DOHH2 (cell line): Measurements from ENCODE around the gene SNAPC1.

Experiments used
- H3F3A ChIP-seq: fragments of 200-600 bp; sonication (generic), shearing (Covaris generic); 2 replicates; pipeline ENCODE4 v1.6.0; 2016; ENCODE audit warnings: antibody characterized with exemption, mild to moderate bottlenecking; ENCODE audit not compliant: control insufficient read depth, insufficient read depth
- H3K27ac ChIP-seq: fragments of 200-600 bp; sonication (generic); 2 replicates; pipeline ENCODE4 v1.5.1; 2014; ENCODE audit warnings: low read depth, mild to moderate bottlenecking, low read length, moderate library complexity
- H3K27me3 ChIP-seq: fragments of 200-600 bp; sonication (generic); 2 replicates; pipeline ENCODE4 v1.6.1; 2014; ENCODE audit warnings: mild to moderate bottlenecking, low read length, mixed read lengths; ENCODE audit not compliant: control insufficient read depth
- H3K36me3 ChIP-seq: fragments of 200-600 bp; sonication (generic); 2 replicates; pipeline ENCODE4 v1.6.1; 2014; ENCODE audit warnings: mild to moderate bottlenecking, low read length, moderate library complexity, mixed read lengths; ENCODE audit not compliant: control insufficient read depth
- H3K4me1 ChIP-seq: fragments of 200-600 bp; sonication (generic); 2 replicates; pipeline ENCODE4 v1.6.1; 2014; ENCODE audit warnings: mild to moderate bottlenecking, low read length, mixed read lengths; ENCODE audit not compliant: control insufficient read depth
- H3K4me2 ChIP-seq: fragments of 200-600 bp; sonication (generic); 2 replicates; pipeline ENCODE4 v1.6.0; 2014; ENCODE audit warnings: mild to moderate bottlenecking, low read length, moderate library complexity
- H3K4me3 ChIP-seq: fragments of 200-600 bp; sonication (generic); 2 replicates; pipeline ENCODE4 v1.5.1; 2014; ENCODE audit warnings: mild to moderate bottlenecking, low read length, mixed read lengths
- H3K79me2 ChIP-seq: fragments of 200-600 bp; sonication (generic); 2 replicates; pipeline ENCODE4 v1.6.1; 2014; ENCODE audit warnings: mild to moderate bottlenecking, low read length, mixed read lengths; ENCODE audit not compliant: control insufficient read depth
- H3K9me2 ChIP-seq: fragments of 200-600 bp; sonication (generic); replicated peaks from 2 replicates; pipeline ENCODE4 v1.6.1; 2014; ENCODE audit warnings: mild to moderate bottlenecking, low read length, mixed read lengths; ENCODE audit not compliant: control insufficient read depth
- H3K9me3 ChIP-seq: fragments of 200-600 bp; sonication (generic); 2 replicates; pipeline ENCODE4 v1.6.1; 2014; ENCODE audit warnings: antibody characterized with exemption, low read length, mixed read lengths; ENCODE audit not compliant: control insufficient read depth, insufficient read depth
- H4K20me1 ChIP-seq: fragments of 200-600 bp; sonication (generic); 2 replicates; pipeline ENCODE4 v1.6.0; 2014; ENCODE audit warnings: low read depth, mild to moderate bottlenecking, antibody characterized with exemption, low read length, moderate library complexity; ENCODE audit not compliant: control insufficient read depth, insufficient read depth
- CTCF ChIP-seq: fragments of 200-600 bp; sonication (generic); IDR thresholded peaks from one replicate; pipeline ENCODE4 v1.5.1; 2014; ENCODE audit warnings: antibody characterized with exemption, mild to moderate bottlenecking, low read depth, low read length; ENCODE audit not compliant: poor library complexity, severe bottlenecking
- EZH2phosphoT487 ChIP-seq: fragments of 200-600 bp; sonication (generic); IDR thresholded peaks from 2 replicates; pipeline ENCODE4 v1.6.1; 2017; ENCODE audit warnings: borderline replicate concordance, mild to moderate bottlenecking, antibody characterized with exemption, low read length, moderate library complexity, mixed read lengths

The SNAPC1 gene

GRCh38 chr14:61769893-61770292 is 7.7 kb downstream of the SNAPC1 start:
- Histone ChIP-seq H4K20me1 (no peaks in the 10 kb centered on the region), H3K9me3 (no peaks in the 10 kb centered on the region)
- TF ChIP-seq EZH2phosphoT487 (no peak), CTCF (no peak)

GRCh38 chr14:61774861-61775260 is 12.6 kb downstream of the SNAPC1 start:
- peaks cover 6% of the 10 kb centered on the region; the same call in 1 of the 2 replicates for H3K79me2 ChIP-seq
- H4K20me1 ChIP-seq = no peaks in the 10 kb centered on the region
- H3K27ac ChIP-seq = no peak overlapping the region
- no peak overlapping the region for H3K4me2 ChIP-seq
- no peaks in the 10 kb centered on the region for H3F3A ChIP-seq
- no peaks in the 10 kb centered on the region for H3K27me3 ChIP-seq
- no peaks in the 10 kb centered on the region for H3K9me3 ChIP-seq
- TF ChIP-seq CTCF (no peak), EZH2phosphoT487 (no peak)
- H3K9me2 ChIP-seq = no peaks in the 10 kb centered on the region
- H3K4me3 ChIP-seq = no peak overlapping the region
- H3K4me1 ChIP-seq = no peaks in the 10 kb centered on the region
- H3K36me3 ChIP-seq = peaks cover 88% of the 10 kb centered on the region

More at GRCh38 chr14:61769893-61770292, 7.7 kb downstream of the SNAPC1 start:
- Histone ChIP-seq H3K27me3 (no peaks in the 10 kb centered on the region), H3K9me2 (no peaks in the 10 kb centered on the region), H3F3A (no peaks in the 10 kb centered on the region), H3K79me2 (peaks cover 32% of the 10 kb centered on the region), H3K4me1 (peaks cover 14% of the 10 kb centered on the region), H3K4me3 (no peak overlapping the region), H3K27ac (no peak overlapping the region), H3K36me3 (peaks cover 85% of the 10 kb centered on the region), H3K4me2 (no peak overlapping the region)

- Histone ChIP-seq H3K4me1 (no peaks in the 10 kb centered on the region), H3K4me3 (no peak overlapping the region), H3K27ac (no peak overlapping the region), H3K79me2 (no peaks in the 10 kb centered on the region), H3K9me3 (no peaks in the 10 kb centered on the region), H3F3A (no peaks in the 10 kb centered on the region), H3K36me3 (peaks cover 86% of the 10 kb centered on the region), H3K27me3 (no peaks in the 10 kb centered on the region), H3K4me2 (no peak overlapping the region), H4K20me1 (no peaks in the 10 kb centered on the region), H3K9me2 (no peaks in the 10 kb centered on the region)
- TF ChIP-seq EZH2phosphoT487 = no peak
- no peak for TF ChIP-seq CTCF
These were observed 17.9 kb downstream of the SNAPC1 start for GRCh38 chr14:61780125-61780524.

GRCh38 chr14:61797309-61797708 is 35.1 kb downstream of the SNAPC1 start:
- H3K79me2 ChIP-seq = no peaks in the 10 kb centered on the region
- no peaks in the 10 kb centered on the region for H4K20me1 ChIP-seq
- no peaks in the 10 kb centered on the region for H3F3A ChIP-seq
- no peaks in the 10 kb centered on the region for H3K4me1 ChIP-seq
- TF ChIP-seq CTCF (no peak), EZH2phosphoT487 (no peak)
- no peaks in the 10 kb centered on the region for H3K9me3 ChIP-seq
- H3K27ac ChIP-seq = no peak overlapping the region
- H3K9me2 ChIP-seq = no peaks in the 10 kb centered on the region
- no peak overlapping the region for H3K4me2 ChIP-seq
- no peak overlapping the region for H3K4me3 ChIP-seq
- H3K27me3 ChIP-seq = no peaks in the 10 kb centered on the region
- H3K36me3 ChIP-seq = peaks cover 29% of the 10 kb centered on the region
